NK-92 (cell line): Measurements from ENCODE around the gene CYP3A5.
"Not testable (repeated sequence)": the region's sequence is repeated elsewhere in the genome, so short reads cannot be mapped to it uniquely, and the experiment has no call there.

Experiments used
- DNase-seq: peaks from one replicate; lab custom pipeline; 2025; ENCODE audit not compliant: unreplicated experiment; lab: John Stamatoyannopoulos, UW

The CYP3A5 gene

DNA sequence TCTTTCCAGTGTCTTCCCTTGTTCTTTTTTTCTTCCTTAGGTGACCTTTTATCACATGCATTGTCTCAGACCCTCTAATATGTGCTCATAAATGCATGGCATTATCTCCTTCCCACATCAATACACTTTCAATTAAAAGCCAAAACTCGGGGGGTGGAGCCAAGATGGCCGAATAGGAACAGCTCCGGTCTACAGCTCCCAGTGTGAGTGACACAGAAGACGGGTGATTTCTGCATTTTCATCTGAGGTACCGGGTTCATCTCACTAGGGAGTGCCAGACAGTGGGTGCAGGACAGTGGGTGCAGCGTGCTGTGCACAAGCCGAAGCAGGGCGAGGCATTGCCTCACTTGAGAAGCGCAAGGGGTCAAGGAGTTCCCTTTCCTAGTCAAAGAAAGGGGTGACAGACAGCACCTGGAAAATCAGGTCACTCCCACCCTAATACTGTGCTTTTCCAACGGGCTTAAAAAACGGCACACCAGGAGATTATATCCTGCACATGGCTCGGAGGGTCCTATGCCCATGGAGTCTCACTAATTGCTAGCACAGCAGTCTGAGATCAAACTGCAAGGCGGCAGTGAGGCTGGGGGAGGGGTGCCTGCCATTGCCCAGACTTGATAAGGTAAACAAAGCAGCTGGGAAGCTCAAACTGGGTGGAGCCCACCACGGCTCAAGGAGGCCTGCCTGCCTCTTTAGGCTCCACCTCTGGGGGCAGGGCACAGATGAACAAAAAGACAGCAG, 6.2 kb upstream of the CYP3A5 start:
- not testable (repeated sequence) for DNase-seq

DNA sequence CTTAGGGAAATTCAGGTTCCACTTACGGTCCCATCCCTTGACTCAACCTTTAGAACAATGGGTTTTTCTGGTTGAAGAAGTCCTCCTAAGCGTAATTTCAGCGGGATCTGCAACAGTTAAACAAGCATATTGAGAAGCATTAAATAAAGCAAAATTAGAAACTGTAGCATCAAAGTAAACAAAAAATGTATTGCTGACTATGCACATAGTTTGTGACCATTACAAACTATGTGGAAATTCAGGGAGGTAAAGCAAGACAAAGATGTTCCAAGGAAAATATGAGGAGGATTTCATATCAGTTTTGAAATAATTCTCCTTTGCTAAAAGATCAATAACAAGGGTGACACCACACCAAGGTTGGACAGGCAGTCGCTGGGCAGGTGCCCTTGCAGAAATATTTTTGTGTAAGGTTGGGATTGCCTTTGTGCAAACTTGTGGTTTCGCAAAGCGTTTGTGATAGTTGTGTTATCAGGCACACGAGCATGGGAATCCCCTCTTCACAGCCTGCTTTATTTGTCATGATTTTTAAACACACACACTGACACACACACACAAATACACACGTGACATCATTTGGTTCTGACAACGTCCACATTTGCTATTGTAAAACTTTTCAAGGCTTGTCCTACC, 5.4 kb upstream of the CYP3A5 start:
- no peak for DNase-seq

DNA sequence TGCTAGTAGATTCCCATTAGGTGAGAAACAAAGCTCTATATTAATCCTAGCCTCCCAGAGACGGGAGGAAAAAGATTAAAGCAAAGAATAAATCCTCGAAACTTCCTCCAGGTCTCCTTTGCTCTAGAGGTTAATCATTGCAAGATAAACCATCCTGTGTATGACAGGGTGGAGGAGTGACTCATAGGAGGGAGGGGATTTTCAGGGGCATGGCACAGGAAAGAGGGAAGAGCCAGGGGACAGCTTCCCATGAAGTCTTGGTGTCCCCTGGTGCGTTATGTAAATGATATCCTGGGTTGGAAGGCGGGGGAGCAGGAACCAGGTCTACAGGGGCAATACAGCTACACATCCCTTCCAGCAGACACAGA, 780 bp downstream of the CYP3A5 start:
- no peak for DNase-seq

DNA sequence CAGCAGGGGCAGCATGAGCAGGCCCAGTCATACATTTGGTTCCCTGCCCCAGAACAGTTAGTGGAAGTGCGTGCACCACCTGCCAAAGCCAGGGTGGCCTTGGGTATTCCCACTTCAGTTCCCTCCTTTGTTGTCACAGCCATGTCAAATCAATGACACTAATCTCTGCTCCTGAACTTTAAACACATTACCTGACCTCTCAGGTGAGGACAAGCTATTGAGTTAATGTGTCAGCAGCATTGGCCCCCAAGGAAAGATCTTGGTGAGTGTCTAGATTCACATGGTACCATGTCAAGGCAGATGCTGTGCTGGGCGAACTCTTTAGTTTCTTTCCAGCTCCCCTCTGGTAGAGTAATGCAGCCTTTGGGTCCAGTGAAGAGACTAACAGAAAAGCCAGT, 2.1 kb downstream of the CYP3A5 start:
- no peak for DNase-seq

DNA sequence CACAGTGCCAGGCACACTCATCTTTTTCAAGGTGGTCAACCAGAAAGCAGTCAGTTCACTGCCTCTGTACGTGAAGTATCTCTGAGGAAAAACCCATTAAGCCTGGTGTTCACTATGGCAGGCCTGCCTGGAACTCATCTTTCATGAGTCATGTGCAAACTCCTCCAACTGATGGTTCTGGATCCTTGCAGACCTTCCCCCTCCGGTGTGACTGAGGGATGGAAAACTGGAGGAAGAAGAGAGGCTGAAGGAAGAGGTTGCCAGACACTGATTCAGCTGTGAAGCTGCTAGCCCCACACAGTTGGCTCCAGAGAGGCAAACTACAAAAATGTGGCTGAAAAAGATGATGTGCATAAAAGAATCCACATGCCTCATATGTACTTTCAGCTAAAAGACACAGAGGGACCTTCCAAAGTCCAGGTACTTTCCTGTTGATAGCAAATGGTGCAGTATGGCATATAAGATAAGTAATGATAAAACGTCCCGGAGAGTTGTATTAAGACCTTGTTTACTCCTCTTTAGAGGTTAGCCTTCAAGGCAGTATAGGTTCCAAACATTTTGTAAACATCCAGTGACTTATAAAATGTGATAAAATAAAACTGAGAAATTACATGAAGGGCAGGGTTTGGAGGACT, 2.7 kb downstream of the CYP3A5 start:
- no peak for DNase-seq

DNA sequence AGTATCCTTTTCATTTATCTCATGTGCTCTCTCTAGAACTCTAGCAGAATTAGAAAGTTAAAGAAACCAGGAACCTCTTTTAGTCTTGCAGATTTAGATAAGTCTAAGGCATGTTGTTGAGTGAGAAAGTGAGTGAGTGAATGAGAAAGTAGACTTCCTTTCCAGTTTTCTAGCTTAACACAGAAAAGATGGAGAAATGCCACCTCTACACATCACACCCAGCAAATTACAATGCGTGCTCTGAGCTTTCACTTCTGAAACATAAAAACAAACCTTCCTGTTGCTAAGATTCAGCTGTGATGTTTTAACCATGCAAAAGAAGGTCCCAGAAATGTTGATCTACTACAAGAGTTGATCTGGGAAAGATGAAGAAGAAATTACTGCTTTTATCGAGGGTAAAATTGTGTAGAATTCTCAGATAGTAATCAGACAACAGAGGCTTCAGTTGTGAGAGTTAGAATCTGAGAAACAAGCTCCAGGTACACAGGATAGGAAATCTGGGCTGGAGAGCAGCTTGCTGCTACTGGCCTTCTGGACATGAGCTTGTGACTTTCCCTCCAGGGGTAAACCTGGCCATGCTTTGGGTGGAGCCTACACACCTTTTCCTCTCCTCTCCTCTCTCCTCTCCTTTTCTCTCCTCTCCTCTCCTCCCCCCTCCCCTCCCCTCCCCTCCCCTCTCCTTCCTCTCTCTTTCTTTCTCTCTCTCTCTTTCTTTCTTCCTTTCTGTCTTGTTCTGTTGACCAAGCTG, 4.6 kb downstream of the CYP3A5 start:
- DNase-seq: no peak

DNA sequence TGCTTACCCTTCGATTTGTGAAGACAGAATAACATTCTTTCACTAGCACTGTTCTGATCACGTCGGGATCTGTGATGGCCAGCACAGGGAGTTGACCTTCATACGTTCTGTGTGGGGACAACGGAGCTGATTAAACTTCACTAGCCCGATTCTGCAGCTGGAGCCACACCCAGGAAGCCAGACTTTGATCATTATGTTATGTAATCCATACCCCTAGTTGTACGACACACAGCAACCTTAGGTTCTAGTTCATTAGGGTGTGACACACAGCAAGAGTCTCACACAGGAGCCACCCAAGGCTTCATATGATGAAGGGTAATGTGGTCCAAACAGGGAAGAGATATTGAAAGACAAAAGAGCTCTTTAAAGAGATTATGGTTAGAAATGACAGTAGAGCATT, 7.2 kb downstream of the CYP3A5 start:
- DNase-seq: no peak

DNA sequence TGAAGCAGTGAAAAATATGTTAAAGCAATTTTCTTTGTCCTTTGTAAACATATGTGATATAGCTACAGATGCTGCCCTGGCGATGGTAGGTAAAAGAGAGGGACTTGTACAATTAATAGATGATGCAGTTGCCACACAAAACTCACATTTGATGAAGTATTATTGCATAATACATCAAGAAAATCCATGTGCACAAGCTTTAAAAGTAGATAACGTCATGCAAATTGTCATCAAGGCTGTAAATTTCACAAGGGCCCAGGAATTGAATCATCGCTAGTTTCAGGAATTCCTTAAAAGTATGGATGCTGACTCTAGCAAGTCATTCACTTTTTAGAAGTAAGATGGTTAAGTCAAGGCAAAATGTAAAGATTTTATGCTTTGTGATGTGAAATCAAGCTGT, 10.0 kb downstream of the CYP3A5 start:
- no peak for DNase-seq

DNA sequence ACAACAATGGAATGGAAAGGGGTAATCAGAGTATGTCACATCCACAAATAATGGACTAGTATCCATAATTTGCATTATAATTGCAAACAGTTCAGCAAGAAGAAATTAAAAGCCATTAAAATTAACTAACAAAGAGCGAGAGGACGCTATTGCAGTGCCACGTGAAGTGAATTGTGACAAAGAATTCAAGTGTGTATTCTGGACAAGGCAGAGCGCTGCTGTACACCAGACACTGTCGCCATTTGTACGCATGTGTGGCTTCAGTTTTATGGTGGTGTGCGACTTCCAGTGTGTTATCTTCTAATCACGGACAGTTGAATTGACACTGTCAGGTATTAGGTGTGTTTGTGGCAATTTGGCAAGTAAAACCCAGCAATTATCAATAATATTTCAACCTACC, 11.3 kb downstream of the CYP3A5 start:
- DNase-seq: no peak

DNA sequence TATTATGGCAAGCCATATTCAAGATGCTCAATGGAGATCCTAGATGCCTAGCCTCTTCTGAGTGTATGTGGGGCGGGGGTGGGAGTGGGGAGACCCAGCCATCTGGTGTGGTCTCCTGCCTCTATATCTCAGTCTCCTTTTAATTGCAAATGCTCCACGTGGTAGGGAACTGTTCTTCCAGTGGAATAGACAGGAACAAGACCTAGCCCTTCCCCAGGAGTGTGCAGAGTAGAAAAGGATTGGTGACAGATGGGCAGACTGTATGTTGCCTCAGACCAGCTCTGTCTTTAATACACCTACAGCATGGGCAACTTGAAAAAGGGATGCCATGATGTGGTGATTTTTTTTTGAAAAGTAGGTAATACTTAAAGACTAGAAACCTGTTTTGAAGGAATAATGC, 12.6 kb downstream of the CYP3A5 start:
- no peak for DNase-seq

DNA sequence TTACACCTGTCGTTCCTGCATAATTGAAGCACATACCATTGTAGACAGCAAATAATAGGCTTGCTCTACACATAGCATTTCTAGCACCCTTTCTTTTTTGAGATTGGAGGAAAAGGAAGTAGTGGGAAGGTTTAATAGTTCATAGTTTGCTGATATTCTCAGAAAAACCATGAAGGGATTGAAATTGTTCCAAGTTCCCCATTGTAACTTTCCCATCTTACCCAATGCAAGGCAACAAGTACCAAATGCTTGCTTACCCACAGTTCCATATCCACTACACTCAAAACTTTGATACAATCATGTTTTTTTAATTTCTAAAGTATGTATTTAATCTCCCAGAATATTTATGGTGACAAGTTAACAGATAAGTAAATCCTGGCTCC, 13.8 kb downstream of the CYP3A5 start:
- no peak for DNase-seq

DNA sequence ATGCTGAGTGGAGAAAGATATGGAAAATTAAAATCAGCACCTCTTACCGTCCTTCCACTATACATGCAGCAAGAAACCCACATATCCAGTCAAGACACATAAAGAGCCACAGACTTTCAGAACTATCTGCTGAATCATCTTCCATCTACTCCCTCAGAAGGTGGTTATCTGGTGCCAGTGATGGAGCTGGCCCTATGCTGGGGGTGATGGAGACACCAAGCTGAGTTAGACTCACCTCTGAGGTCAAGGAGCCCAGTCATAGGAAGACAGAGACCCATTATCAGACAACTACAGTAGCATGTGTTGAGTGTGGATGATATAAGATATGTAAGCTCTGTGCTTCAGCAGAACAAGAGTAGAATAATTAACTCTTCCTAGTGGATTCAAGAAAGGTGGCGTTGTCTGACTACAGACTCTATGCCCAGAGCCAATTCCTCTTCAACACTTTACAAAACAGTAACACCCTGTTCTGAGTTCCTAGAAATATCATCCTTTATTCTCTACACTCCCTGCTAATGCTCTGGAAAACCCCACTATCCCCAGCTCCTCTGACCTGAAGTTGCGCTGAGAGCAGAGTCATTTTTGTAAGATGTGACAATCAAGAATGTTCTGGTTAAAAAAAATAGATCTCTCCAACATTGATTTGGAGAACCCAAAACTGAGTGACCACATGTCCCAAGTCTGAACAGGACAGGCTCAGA, 14.3 kb downstream of the CYP3A5 start:
- no peak for DNase-seq

DNA sequence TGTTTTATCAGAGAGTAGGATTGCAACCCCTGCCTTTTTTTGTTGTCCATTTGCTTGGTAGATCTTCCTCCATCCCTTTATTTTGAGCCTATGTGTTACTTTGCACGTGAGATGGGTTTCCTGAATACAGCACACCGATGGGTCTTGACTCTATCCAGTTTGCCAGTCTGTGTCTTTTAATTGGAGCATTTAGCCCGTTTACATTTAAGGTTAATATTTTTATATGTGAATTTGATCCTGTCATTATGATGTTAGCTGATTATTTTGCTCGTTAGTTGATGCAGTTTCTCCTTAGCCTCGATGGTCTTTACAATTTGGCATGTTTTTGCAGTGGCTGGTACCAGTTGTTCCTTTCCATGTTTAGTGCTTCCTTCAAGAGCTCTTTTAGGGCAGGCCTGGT, 21.9 kb downstream of the CYP3A5 start:
- not testable (repeated sequence) for DNase-seq

DNA sequence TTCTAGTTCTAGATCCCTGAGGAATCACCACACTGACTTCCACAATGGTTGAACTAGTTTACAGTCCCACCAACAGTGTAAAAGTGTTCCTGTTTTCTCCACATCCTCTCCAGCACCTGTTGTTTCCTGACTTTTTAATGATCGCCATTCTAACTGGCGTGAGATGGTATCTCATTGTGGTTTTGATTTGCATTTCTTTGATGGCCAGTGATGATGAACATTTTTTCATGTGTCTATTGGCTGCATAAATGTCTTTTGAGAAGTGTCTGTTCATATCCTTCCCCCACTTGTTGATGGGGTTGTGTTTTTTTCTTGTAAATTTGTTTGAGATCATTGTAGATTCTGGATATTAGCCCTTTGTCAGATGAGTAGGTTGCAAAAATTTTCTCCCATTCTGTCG, 25.2 kb downstream of the CYP3A5 start:
- DNase-seq: not testable (repeated sequence)

DNA sequence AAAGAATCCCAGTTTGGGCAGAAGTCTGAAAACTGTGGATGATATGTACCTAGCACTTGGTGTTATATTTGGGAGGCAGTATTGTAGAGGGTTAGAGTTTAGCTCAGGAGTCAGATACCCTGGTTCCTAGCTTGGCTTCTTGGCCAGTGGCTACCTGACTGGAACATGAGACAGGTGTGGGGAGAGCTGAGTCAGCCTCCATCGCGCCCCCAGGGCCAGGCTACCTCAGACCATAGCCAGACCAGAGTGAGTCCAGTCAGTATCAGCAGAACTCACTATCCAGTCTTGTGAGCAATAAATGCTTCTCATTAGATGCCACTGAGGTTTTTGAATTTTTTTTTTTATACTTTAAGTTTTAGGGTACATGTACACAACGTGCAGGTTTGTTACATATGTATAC, 26.0 kb downstream of the CYP3A5 start:
- no peak for DNase-seq

DNA sequence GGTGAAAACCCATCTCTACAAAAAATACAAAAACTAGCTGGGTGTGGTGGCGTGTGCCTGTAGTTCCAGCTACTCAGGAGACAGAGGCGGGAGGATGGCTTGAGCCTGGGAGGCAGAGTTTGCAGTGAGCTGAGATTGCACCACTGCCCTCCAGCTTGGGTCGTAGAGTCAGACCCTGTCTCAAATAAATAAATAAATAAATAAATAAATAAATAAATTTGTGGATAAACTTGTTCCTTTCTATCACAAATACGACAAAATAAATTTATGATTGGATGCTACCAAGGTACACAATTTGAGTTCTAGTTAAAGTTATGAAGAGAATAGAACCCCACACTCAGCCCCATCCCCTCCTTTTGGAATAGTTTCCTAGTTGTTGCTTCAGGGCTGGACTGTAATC, 26.5 kb downstream of the CYP3A5 start:
- not testable (repeated sequence) for DNase-seq

DNA sequence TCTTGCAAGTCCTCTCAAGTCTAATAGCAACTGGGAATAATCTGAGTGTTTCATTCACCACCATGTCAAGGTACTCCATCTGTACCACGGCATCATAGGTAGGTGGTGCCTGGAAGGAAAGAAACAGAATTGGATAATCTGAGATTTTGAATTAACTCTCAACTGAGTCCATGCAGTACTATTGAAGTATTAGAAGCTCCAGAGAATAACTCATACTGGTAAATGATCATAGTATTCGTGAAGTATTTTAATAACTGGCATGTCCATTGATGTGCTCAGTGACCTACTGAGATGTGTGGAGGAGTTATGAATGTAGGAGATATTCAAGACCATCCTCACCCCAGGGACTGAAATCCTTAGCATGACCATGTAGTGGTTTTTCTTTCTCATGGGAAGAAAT, 27.1 kb downstream of the CYP3A5 start:
- no peak for DNase-seq

DNA sequence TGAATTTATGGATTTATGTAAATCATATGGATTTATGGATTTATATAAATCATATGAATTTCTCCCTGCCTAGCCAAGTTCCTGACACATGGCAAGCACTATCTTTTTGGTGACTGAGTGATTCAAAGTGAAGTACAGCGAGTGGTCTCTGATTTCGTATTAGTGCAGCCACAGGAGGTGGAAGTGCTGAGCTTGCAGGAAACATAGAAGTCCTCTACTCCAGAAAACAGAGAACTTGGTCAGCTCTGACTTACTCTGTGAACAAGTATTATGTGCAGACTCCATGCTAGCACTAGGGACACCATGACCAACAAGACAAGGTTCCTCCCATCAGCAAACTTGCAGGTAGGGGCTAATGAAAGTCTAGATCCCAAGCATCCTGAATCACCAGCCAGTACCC, 28.5 kb downstream of the CYP3A5 start:
- DNase-seq: no peak

DNA sequence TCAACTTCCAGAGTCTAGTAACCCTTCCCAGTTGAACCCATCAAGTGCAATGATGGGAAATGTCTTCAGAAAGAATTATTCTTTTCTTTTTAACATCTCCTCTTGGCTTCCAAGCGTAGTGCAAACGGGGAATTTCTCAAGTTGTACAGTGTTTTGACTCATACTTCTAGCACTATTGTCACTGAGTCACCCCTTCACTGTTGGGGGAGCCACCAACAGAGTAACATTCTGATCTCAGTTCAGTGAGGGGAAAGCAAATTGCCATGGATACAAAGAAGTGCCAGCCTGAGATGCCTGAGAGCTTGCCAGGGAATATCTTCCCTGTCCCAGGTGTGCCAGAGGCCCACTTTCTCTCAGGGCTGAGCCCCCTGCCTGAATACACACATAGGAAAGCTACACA, 31.0 kb downstream of the CYP3A5 start:
- DNase-seq: no peak

DNA sequence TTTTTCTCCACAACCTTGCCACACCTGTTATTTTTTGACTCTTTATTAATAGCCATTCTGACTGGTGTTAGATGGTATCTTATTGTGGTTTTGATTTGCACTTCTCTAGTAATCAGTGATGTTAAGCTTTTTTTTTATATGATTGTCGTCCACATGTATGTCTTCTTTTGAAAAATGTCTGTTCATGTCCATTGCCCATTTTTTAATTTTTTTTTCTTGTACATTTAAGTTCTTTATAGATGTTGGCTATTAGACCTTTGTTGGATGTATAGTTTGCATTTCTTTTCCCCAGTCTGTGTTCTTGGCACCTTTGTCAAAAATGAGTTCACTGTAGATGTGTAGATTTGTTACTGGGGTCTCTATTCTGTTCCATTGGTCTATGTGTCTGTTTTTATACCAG, 34.2 kb downstream of the CYP3A5 start:
- DNase-seq: no peak

DNA sequence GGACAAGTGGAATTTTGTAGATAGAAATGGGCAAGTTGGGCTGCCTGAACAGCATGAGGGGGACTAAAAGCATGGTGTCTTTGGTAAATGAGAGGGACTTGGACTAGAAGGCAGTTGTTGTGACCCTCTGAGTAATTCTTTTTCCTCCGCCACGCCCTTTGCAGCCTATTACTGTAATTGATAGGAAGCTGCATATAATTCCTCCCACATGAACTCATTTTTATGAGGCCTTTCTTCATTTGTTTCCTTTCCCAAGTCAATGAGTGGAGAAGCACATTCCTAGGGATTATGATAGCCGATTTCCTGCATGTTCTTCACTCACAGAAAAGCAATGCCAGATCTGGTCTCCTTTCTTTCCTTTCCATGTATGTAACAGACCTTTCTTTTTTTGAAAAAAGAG, 35.4 kb downstream of the CYP3A5 start:
- DNase-seq: no peak
